Renal cortical epithelial cell (primary cell): ENCODE data around the gene HAO1. TPM values are rescaled to one million over a fixed set of nuclear protein-coding genes. Genes with fewer than 3 reads are reported as not detected.
"Not testable (repeated sequence)": the region's sequence is repeated elsewhere in the genome, so short reads cannot be mapped to it uniquely, and the experiment has no call there.

Source experiments
- DNase-seq: peaks from one replicate; pipeline ENCODE4 v3.0.0-alpha.2; 2011; ENCODE audit warnings: low read depth
- total RNA-seq: library from RNA; depleted of rRNA; stranded (reverse); fragments of >200 nt; gene quantifications from 2 replicates; pipeline ENCODE4 v1.2.3, GENCODE V29; 2014

Gene HAO1
- total RNA-seq: 0.05 TPM in 1 of 2 replicates, not detected in the other

DNA sequence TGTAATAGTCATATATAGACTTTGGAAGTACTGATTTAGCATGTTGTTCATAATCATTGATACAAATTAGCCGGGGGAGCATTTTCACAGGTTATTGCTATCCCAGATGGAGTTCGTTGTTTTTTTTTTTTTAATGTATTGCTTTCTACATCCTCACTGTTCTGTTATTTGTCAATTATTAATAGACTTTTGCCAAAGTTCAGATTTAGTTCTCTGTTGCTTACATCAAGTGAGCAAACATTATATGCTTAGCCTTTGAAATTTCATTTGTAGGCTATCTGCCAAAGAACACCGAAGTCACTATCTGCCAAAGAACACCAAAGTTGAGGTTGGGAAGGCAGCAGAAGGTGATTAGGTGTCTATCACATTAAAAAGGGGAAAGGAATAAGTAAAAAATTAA, at the start of gene HAO1:
HAO1 (minus strand) TSS at position 118 of the 400 bp plus-strand sequence; CDS start at position 82, 36 bp downstream.
- DNase-seq: peak; percentile 36

DNA sequence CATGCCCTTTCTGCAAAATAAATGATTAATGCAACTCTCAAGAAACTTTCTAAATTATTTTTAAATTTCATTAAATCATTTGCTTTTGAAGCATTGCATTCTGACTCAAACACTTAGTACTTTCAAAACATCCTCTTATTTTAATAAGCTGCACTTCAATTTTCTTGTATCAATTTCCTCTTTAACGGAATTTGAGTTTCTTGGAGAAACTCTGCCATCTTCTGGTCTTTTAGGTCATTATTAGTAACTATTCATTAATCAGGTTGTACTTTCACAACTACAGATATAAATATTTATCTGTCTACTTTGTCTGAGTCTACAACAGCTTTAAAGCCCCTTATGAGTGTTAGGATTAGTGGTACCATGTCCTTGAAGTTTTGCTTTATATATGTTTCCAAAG, 49.1 kb upstream of the HAO1 start:
- DNase-seq: no peak

DNA sequence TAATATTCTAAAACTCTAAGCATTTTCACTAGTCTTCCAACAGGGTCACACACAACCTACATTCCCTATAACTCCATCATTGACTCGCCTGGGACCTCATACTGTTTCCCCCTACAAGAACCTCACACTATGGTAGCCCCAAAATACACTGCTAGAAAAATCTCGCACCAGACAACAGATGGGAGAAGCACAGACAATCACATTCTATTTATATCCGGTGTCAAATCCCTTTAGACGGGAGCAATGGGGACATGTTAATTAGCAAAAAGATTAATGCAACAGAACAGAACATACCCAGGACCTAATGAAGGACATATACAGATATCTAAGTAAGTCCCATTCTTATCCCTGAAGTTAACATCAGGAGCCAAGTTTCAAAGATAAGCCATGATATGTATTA, 45.7 kb upstream of the HAO1 start:
- no peak for DNase-seq

DNA sequence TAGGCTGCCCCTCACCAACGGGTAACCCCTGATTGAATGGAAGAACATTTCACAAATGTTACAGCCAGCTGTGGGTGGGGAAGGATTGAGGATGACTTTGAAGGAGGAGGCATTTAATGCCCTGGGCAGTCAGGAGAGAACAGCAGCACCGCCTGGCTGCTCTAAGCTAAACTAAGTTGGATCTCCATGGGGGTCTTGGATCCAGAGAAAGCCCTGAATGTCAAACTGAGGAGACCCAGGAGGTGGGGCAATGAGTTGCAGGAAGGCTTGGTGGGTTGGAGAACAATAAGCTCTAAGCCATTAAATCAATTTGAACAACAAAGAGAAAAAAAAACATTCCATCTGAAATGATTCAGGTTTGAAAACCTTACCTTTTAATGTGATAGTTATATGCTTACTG, 43.9 kb upstream of the HAO1 start:
- no peak for DNase-seq

DNA sequence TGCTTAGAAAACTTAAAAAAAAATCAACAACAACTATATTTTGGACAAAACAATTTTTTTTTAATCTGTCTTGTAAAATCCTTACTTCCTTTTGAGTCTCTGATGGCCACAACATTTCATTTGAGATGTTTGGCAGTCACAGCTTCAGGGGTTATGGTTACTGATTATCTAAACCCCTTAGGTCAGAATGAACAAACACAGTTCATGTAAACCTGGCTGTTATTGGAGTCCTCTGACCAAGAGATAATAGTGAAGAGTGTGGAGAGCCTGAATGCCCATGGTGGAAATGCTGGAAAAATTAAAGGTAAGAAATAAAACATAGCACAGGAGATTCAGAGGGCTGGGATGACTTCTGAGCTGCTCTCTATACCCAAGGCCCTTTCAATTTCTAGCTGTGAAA, 41.1 kb upstream of the HAO1 start:
- DNase-seq: peak; percentile 73

DNA sequence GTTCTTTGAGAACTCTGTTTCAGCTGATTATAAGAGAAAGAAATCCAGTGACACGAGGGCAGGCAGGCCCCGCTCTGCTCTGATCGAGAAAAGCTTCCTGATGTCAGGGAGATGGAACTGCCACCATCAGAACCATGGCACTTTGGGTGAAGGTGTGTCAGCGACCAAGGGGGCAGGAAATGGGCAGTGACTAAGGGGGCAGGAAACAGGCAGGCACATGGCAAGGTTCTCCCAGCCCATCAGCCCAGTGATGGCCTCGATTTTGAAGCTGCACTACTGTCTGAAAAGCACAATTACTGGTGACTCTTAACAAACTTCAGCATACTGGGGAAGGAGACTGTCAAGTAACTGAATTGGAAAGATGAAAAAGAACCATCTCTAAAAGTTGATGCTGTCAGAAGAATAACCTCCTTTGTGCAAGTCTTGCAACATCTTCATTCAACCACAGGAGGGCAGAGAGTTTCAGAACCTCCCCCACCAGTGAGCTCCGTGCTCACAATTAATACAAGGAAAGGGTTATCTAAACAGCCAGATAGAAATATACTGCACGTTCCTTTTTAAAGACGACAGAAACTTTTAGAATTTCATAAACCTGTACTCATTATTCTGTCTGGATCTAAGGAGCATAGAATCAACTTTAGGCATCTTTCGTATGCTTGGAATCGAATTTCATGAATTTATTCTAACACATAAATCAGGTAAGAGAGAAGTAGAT, 40.2 kb upstream of the HAO1 start:
- DNase-seq: peak; percentile 60

DNA sequence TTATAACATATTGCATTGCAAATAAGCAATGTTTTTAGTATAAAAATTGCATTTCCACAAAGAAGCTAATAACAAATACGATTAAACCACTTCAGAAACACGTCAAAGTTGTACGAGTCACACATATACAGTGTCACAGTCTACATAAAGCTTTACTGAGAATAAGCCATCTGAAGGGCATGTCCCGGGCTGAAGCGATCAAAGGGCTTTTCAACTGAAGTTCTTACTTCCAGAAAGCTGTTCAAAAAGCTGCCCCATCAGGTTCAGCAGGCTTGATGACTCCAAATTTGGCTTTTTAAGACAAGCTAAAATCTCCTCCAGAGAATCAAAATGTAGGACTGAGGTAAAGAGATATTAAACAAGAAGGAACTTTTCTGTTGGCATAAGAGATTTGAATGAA, 37.5 kb upstream of the HAO1 start:
- no peak for DNase-seq

DNA sequence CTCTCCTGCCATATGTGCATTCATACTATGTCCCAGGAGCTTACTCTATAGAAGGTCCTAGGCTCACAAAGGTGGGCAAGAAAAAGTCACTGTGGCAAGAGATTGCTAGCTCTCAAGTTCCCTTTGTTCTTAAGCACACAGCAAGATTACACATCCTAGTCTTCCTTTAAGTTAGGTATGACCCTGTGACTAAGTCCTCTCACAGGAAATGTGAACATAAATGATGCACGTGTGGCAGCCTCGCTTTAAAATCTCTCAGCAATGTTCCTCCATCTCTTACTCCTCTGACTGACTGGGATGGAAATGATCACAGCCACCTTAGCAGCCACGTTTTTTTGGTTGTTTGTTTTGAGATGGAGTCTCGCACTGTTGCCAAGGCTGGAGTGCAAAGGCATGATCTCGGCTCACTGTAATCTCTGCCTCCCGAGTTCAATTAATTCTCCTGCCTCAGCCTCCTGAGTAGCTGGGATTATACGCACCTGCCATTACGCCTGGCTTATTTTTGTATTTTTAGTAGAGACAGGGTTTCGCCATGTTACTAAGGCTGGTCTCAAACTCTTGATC, 35.7 kb upstream of the HAO1 start:
- DNase-seq: no peak

DNA sequence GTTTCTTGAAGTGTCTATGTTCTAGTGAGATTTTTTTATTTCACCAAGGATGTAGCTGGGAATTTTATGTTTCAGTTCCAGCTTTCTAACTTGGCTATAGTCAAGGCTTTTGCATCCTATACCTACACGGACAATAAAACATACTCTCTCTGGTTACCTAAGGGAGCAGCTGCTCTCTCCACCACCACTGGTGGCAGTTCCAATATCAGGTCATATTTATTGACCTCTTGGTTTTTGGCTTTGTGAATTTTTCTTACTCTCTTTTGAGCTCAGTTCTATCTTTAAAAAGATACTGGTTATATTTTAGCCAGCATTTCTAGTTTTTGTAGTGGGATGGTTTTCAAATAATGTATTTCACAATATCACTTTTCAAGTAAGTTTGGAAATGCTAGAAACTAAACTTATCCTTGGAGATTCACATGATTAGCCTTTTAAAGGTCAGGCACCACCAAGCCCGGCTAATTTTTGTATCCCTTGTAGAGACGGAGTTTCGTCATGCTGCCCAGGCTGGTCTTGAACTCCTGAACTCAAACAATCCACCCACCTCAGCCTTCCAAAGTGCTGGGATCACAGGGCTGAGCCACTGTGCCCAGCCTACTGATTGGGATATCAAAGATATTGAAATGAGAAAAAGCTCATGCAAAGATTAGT, 34.7 kb upstream of the HAO1 start:
- DNase-seq: no peak

DNA sequence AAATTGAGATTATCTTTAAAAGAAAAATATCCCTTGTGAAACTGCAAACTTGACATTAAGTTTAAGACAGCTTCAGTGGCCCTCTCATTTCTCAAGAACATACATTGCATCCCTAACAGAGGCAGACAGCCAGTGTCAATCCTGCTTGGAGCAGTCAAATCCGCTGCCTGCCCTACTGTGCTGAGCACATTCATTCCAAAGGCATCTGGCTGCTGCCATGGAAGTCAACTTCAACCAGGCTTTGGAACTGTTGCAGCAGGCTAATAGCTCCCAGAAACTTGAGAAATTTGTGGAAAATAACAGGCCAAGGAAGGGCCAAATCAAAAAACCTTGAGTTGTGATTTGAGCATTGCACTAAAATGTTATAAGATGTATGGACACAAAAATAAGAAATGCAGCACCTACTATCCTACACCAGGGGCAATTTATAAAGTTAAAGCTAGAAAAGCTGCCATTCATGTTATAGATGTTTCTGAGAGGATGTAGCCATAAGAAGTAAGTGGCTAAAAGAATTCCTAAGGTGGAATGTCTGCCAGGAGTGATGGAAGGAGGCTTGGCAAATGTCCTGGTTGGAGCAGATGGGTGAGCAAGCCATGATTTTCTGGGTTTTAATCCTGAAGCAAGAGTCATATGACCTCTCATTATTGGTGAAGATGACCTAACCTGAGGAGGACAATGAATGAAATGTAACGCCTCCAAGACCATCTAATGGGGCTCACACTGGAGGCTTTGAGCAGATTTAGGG, 31.4 kb upstream of the HAO1 start:
- no peak for DNase-seq

DNA sequence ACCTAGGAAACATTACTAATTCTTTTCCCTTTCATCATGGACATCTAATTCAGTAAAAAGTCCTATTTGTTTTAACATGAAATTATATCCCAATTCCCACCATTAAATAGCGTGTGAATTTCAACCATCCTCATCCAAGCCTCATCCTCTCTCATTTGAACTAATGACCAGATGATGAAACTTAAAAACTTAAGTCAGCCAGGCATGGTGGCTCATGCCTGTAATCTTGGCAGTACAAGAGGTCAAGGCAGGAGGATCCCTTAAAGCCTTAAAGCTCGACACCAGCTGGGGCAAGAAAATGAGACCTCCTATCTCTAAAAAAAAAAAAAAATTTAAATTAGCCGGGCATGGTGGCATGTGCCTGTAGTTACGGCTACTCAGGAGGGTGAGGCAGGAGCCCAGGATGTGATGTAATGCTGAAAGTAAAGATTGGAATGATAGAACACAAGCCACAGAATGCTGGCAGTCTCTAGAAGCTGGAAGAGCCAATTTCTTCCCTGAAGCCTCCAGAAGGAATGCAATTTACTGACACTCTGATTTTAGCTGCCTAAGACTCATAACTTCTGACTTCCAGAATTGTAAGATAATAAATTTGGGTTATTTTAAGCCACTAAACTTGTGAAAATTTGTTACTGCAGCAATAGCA, 27.1 kb upstream of the HAO1 start:
- DNase-seq: peak; percentile 44

DNA sequence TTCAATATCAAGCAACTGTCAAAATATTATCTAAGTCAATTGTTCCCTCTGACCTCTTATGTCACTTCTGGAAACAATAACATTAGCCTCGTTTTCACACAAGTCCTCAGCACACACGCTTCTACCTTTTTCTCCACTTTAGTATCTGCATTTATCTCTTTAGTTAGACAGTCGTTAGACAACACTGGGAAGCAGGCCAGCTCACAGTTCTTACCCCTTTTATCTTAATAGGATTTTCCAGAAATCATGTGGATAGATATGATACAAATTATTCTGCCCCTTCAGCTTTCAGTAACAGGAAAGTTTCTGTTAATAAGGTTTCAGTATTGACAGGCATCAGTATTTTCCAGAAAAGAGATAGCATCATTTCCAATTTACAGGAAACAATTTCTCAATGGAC, 25.9 kb upstream of the HAO1 start:
- DNase-seq: no peak

DNA sequence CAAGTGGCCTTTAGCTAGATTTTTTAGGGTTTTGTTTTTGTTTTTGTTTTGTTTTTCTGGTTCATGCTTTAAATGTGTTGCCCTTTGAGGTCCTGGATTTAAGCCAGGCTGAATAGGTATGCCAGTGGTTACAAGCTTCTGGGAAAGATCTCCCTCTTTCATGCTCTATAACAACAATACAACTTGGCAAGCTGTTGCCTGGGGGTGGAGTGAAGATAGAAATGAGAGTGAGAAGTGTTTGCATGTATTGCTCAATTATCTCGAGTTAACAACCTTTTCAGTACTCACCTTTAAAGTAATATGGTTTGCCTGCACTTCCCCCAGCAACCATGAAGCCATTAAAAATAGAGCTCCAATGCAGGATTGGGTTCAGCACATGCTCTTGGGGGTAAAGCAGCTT, 19.2 kb upstream of the HAO1 start:
- peak; percentile 91 for DNase-seq

DNA sequence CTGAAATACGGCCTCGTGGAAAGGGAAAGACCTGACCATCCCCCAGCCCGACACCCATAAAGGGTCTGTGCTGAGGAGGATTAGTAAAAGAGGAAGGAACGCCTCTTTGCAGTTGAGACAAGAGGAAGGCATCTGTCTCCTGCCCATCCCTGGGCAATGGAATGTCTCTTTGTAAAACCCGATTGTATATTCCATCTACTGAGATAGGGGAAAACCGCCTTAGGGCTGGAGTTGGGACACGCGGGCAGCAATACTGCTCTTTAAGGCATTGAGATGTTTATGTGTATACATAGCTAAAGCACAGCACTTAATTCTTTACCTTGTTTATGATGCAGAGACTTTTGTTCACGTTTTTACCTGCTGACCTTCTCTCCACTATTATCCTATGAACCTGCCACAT, 16.3 kb upstream of the HAO1 start:
- not testable (repeated sequence) for DNase-seq

DNA sequence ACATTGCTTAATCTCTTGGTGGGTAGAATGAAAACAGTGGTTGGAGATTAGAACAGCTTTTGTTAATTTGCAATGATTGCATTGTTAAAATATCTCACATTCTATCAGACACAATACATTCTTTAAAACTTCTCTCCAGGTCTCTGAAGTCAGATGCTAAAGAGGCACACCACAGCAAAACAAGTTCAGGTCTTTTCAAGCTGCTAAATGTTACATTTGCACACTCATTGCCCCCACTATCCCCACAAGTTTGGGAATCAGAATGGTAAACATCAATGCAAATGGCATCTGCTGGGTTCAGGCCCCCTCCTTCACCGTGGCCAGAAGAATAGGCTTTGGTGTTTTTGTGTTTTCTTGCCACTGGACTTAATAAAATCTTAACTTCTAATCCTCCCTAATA, 10.1 kb upstream of the HAO1 start:
- no peak for DNase-seq

DNA sequence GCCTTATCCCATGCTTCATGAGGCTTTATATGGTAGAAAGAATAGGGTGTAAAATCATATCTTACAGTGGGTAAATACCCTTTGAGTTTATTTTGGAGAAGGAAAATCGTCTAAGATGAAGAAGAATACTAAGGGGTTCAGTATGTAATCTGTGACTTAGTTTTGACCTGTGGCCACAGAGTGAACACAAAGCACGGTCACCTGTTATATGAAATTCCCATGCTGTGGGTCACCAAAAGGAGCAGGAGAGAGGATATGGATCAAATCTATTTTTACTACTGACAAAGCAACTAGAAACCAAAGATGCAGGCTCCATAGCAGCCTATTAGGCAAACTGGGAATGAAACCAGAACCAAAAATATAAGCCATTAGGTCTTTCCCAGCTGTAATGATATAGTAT, 3.6 kb upstream of the HAO1 start:
- DNase-seq: no peak

DNA sequence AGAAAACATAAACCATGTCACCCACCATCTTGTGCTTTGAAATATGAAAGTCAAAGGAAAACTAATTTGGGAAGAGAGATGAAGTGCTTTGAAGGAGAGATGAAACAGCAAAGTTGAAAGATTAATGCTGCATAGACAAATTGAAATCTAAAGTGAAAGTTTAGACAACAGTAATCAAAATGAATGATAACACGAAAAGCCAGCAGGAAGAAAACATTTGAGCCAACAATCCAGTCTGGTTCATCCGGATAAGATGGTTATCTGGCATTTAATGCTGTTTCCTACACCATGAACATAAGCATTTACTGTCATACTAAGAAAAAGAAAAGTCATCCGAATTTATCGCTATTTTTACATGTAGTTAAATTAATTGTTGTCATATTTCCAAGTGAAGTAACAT, 595 bp downstream of the HAO1 start:
- no peak for DNase-seq

DNA sequence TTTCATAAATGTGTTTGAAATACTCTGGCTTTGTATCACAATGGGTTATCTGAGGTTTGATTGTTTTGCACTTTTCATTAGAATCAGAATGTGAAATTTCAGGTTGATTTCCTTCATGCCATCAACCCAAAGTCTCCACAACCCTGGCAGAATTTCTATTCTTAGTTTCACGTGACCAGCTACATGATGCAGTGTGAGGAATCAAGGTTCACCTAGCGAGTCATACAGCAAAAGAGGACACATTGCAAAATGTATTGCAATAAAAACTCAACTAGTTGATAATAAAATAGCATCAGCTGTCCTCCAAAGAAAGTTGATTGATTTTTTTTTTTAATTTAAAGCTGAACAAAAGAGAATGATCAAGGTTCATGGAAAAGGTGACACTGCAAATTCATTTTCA, 2.2 kb downstream of the HAO1 start:
- peak; percentile 6 for DNase-seq

DNA sequence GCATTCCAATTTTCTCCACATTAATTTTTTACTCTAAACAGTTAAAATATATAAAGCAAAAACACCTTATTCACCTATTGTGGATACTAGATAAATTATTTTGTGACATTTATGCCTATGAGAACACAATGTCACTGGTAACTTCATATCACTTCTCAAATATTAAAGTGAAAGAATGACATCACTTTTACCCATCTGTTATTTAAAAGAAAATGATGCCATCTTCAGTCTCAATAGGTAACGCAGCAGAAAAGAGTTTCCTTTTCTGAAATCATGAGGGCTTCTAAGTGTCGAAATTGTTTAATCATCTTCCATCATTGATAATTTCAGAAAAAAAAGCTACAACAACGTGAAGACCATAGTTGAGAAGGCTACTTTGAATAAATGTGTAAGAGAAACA, 2.9 kb downstream of the HAO1 start:
- no peak for DNase-seq

DNA sequence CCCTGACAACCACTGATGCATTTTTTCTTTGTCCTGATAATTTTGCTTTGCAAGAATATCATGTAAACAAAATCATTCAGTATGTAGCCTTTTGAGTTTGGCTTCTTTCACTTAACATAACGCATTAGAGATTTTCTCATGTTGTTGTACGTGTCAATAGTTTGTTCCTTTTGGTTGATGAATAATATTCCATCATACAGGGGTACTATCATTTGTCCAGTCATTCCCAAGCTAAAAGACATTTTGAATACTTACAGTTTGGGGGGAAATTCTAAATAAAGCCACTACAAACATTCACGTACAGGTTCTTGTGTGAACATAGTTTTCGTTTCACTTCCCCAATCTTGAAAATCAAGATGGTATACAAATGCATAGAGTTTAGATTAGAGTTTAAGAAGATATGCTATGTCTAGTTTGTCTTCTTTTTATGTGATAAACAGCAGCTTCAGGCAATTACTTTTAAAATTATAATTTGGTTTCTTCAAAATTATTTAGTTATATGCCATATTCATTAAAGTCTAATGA, 5.2 kb downstream of the HAO1 start:
- no peak for DNase-seq

DNA sequence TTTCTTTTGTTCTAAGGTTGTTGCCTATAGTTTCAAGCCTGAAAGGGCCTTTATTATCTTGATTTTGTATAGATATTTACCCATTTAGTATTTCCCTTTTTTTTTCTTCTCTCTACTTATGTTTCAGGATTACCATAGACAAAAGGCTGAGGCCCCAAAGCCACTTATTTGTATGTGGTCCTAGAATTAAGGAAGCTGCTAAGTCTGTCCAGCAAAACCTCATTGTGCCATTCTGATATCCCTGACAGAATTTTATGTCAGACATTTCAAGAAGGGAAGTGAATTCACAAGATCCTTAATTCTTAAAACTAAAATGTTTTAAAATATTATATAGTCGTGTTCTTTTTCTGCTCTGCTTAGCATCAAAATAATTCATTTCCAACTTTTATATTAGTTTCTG, 6.9 kb downstream of the HAO1 start:
- DNase-seq: no peak

DNA sequence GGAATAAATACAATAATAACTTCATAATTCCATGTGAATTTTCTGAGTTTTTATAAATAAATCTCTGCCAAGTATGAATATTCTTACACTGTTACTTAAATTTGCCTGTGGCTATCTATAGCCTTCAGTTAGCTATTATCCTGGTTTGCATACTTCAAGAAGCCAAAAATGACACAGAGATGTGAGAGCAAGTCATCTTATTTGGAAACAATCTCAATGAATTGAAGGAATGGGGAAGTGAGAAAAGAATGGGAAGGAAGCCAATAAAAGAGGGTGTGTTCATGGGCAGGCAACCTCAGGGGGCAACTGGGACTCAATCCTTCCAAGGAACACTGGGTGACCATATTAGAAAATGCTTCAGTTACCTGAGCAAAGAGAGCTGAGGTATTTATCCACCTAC, 9.9 kb downstream of the HAO1 start:
- DNase-seq: peak; percentile 19
